Tibial nerve (tissue), 4 donors: ENCODE measurements around the gene OR5M11.

Source experiments
- CTCF ChIP-seq, 5 experiments: fragments of 200-600 bp in 3 of 5; fragments of 450-650 bp in 2 of 5; sonication (generic) in 3 of 5; IDR thresholded peaks; one replicate each; pipeline ENCODE4 v1.5.1; 2016 to 2019; ENCODE audit warnings: antibody characterized with exemption in 5 of 5, mild to moderate bottlenecking in 3 of 5, moderate library complexity in 2 of 5
- EP300 ChIP-seq, 2 donors: sonication (generic); formaldehyde crosslinking; IDR thresholded peaks; one replicate each; pipeline ENCODE4 v1.6.1; 2017; ENCODE audit warnings: antibody characterized with exemption in 2 of 2, mild to moderate bottlenecking in 1 of 2
- POLR2A ChIP-seq, 2 donors: fragments of 450-650 bp; IDR thresholded peaks; one replicate each; pipeline ENCODE4 v1.6.1; 2017; ENCODE audit warnings: antibody characterized with exemption in 2 of 2, mild to moderate bottlenecking in 2 of 2, moderate library complexity in 2 of 2

- TF ChIP-seq CTCF (IDR thresholded peaks at IDR 0.05) (no peak), POLR2A (IDR thresholded peaks at IDR 0.05) (no peak), EP300 (IDR thresholded peaks at IDR 0.05) (no peak)
These were observed 21.0 kb downstream of the OR5M11 start for GRCh38 chr11:56522008-56522407.
